Neural progenitor cell (in vitro differentiated cells): ENCODE data around the gene SH2D3C. TPM values are rescaled to one million over a fixed set of nuclear protein-coding genes. Genes with fewer than 3 reads are reported as not detected.

Source experiments
- DNase-seq: peaks from one replicate; pipeline ENCODE4 v3.0.0-alpha.2; 2016; ENCODE audit warnings: low spot score
- H2AFZ ChIP-seq: fragments of 200-600 bp; sonication (generic); replicated peaks from 2 replicates; pipeline ENCODE4 v1.6.1; 2016; ENCODE audit warnings: antibody characterized with exemption
- H3F3A ChIP-seq: fragments of 200-600 bp; sonication (generic); 2 replicates; pipeline ENCODE4 v1.6.1; 2016; ENCODE audit warnings: antibody characterized with exemption, low read depth
- H3K27ac ChIP-seq: fragments of 200-600 bp; sonication (generic); 2 replicates; pipeline ENCODE4 v1.5.1; 2016; ENCODE audit warnings: mild to moderate bottlenecking
- H3K27me3 ChIP-seq: fragments of 200-600 bp; sonication (generic); 2 replicates; pipeline ENCODE4 v1.6.1; 2016; ENCODE audit warnings: mild to moderate bottlenecking, moderate library complexity
- H3K36me3 ChIP-seq: fragments of 200-600 bp; sonication (generic); 2 replicates; pipeline ENCODE4 v1.5.1; 2016
- H3K4me1 ChIP-seq: fragments of 200-600 bp; sonication (generic); 2 replicates; pipeline ENCODE4 v1.6.1; 2016; ENCODE audit warnings: mixed run types
- H3K4me2 ChIP-seq: fragments of 200-600 bp; sonication (generic); 2 replicates; pipeline ENCODE4 v1.6.1; 2016
- H3K4me3 ChIP-seq: fragments of 200-600 bp; sonication (generic); 2 replicates; pipeline ENCODE4 v1.5.1; 2016
- H3K79me2 ChIP-seq: fragments of 200-600 bp; sonication (generic); 2 replicates; pipeline ENCODE4 v1.6.1; 2016; ENCODE audit warnings: low read depth
- H3K9ac ChIP-seq: fragments of 200-600 bp; sonication (generic); 2 replicates; pipeline ENCODE4 v1.6.1; 2016
- H3K9me3 ChIP-seq: fragments of 200-600 bp; sonication (generic); 2 replicates; pipeline ENCODE4 v1.5.1; 2016; ENCODE audit warnings: low read depth
- H4K20me1 ChIP-seq: fragments of 200-600 bp; sonication (generic); 2 replicates; pipeline ENCODE4 v1.6.1; 2016; ENCODE audit warnings: low read depth
- H3K27ac Mint-ChIP-seq: 3 replicates; pipeline ENCODE4 v1.8.0; 2021; ENCODE audit warnings: mixed read lengths
- H3K27me3 Mint-ChIP-seq: 2 replicates; pipeline ENCODE4 v1.8.0; 2022; ENCODE audit warnings: low read depth, mild to moderate bottlenecking, inconsistent platforms, moderate library complexity, mixed read lengths; ENCODE audit not compliant: insufficient read depth
- H3K36me3 Mint-ChIP-seq: 3 replicates; pipeline ENCODE4 v1.8.0; 2021; ENCODE audit warnings: mixed read lengths
- H3K4me1 Mint-ChIP-seq: 3 replicates; pipeline ENCODE4 v1.8.0; 2021; ENCODE audit warnings: mixed read lengths
- H3K4me3 Mint-ChIP-seq: 3 replicates; pipeline ENCODE4 v1.8.0; 2021; ENCODE audit warnings: mild to moderate bottlenecking, moderate library complexity, mixed read lengths
- H3K9me3 Mint-ChIP-seq: 3 replicates; pipeline ENCODE4 v1.8.0; 2020; ENCODE audit warnings: mixed read lengths
- CTCF ChIP-seq: fragments of 200-600 bp; sonication (generic); IDR thresholded peaks from 2 replicates; pipeline ENCODE4 v1.5.1; 2017; ENCODE audit warnings: antibody characterized with exemption, mild to moderate bottlenecking
- EZH2 ChIP-seq: fragments of 200-600 bp; sonication (generic); IDR thresholded peaks from 2 replicates; pipeline ENCODE4 v1.6.1; 2017; ENCODE audit warnings: antibody characterized with exemption, mild to moderate bottlenecking, moderate library complexity
- EZH2phosphoT487 ChIP-seq: fragments of 200-600 bp; sonication (generic); IDR thresholded peaks from 2 replicates; pipeline ENCODE4 v1.6.1; 2017; ENCODE audit warnings: antibody characterized with exemption
- total RNA-seq: library from RNA; depleted of rRNA; stranded (reverse); fragments of >200 nt; gene quantifications from 2 replicates; pipeline ENCODE4 v1.2.3, GENCODE V29; 2015; ENCODE audit warnings: low replicate concordance

The SH2D3C gene
- total RNA-seq, 1 donor from 2014 or later, result 1.9 TPM

- Histone ChIP-seq H3K79me2 (peaks cover 36% of the 10 kb centered on the region), H4K20me1 (peaks cover 46% of the 10 kb centered on the region), H3K4me1 (peaks cover 6% of the 10 kb centered on the region), H3K9ac (no peak overlapping the region), H3K27me3 (no peaks in the 10 kb centered on the region), H3K27ac (no peak overlapping the region), H3F3A (peaks cover 40% of the 10 kb centered on the region), H3K36me3 (no peaks in the 10 kb centered on the region), H3K9me3 (no peaks in the 10 kb centered on the region), H3K4me3 (no peak overlapping the region), H3K4me2 (no peak overlapping the region), H2AFZ (no peak overlapping the region)
- peaks cover 14% of the 10 kb centered on the region for H3K4me1 Mint-ChIP-seq
- no peak for DNase-seq
- TF ChIP-seq EZH2 (no peak), CTCF (no peak), EZH2phosphoT487 (no peak)
- peaks cover 2% of the 10 kb centered on the region for H3K27me3 Mint-ChIP-seq
- H3K27ac Mint-ChIP-seq, result no peak overlapping the region
- no peaks in the 10 kb centered on the region for H3K9me3 Mint-ChIP-seq
- peaks cover 30% of the 10 kb centered on the region for H3K36me3 Mint-ChIP-seq
- no peak overlapping the region for H3K4me3 Mint-ChIP-seq
These were observed 12.6 kb upstream of the SH2D3C start for GRCh38 chr9:127791085-127791484.

- no peak for DNase-seq
- H3K9me3 Mint-ChIP-seq, result no peaks in the 10 kb centered on the region
- Histone ChIP-seq H3K36me3 (no peaks in the 10 kb centered on the region), H2AFZ (no peak overlapping the region), H3K79me2 (peaks cover 38% of the 10 kb centered on the region), H3K4me2 (no peak overlapping the region), H3K9me3 (no peaks in the 10 kb centered on the region), H3K27ac (no peak overlapping the region), H3F3A (peaks cover 42% of the 10 kb centered on the region), H3K27me3 (no peaks in the 10 kb centered on the region), H3K4me3 (no peak overlapping the region), H3K9ac (no peak overlapping the region), H3K4me1 (peaks cover 6% of the 10 kb centered on the region), H4K20me1 (peaks cover 47% of the 10 kb centered on the region)
- H3K4me3 Mint-ChIP-seq, result peak overlapping the region; percentile 21
- H3K27me3 Mint-ChIP-seq, result peaks cover 2% of the 10 kb centered on the region
- TF ChIP-seq EZH2 (no peak), EZH2phosphoT487 (no peak), CTCF (no peak)
- H3K36me3 Mint-ChIP-seq, result peaks cover 30% of the 10 kb centered on the region
- H3K27ac Mint-ChIP-seq, result no peak overlapping the region
- peaks cover 14% of the 10 kb centered on the region for H3K4me1 Mint-ChIP-seq
These were observed 11.8 kb upstream of the SH2D3C start for GRCh38 chr9:127790094-127790855.

GRCh38 chr9:127789179-127789578, 10.7 kb upstream of the SH2D3C start:
- Histone ChIP-seq H2AFZ (no peak overlapping the region), H3K27me3 (no peaks in the 10 kb centered on the region), H3K9ac (no peak overlapping the region), H4K20me1 (peaks cover 47% of the 10 kb centered on the region), H3K4me3 (no peak overlapping the region), H3K36me3 (no peaks in the 10 kb centered on the region), H3K4me1 (peaks cover 6% of the 10 kb centered on the region), H3F3A (peaks cover 41% of the 10 kb centered on the region), H3K9me3 (no peaks in the 10 kb centered on the region), H3K79me2 (peaks cover 38% of the 10 kb centered on the region), H3K27ac (no peak overlapping the region), H3K4me2 (no peak overlapping the region)
- Mint-ChIP-seq H3K4me3 (peak overlapping the region; percentile 17), H3K4me1 (peaks cover 19% of the 10 kb centered on the region), H3K9me3 (no peaks in the 10 kb centered on the region), H3K27me3 (peaks cover 5% of the 10 kb centered on the region), H3K27ac (no peak overlapping the region), H3K36me3 (peaks cover 30% of the 10 kb centered on the region)
- no peak for TF ChIP-seq CTCF
- TF ChIP-seq EZH2phosphoT487, result no peak
- no peak for TF ChIP-seq EZH2
- DNase-seq, result no peak
